Nucleus accumbens (tissue), 56 donors: ENCODE data around the gene SNX8.
A peak's percentile ranks its signal among the peaks of the same experiment; 100 is the strongest.

ENCODE experiments used
- DNase-seq, 56 donors: peaks; one replicate each; lab custom pipeline; 2025; lab: John Stamatoyannopoulos, UW

Gene SNX8

DNA sequence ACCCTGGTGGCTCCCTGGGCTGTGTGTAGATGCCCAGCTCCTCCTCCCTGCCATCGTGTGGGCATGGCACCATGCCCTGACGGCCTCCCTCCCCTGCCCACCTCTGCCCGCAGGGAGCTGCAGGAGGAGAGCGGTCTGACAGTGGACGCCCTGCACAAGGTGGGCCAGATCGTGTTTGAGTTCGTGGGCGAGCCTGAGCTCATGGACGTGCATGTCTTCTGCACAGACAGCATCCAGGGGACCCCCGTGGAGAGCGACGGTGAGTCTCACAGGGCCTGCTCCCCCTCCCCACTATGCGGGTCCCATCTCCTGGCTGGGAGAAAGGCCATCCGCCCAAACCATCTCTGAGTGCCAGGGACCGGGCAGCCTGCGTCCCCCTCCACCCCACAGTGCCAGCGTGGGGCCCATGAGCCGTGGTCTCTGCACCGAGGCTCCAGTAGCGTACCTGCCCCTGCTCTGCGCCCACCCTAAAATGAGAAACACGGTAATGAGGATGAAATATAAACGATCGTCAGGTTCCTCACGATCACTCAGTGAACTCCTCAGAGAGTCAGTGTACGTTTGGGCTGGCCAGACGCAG, 64.4 kb downstream of the SNX8 start:
- DNase-seq, result no peak

DNA sequence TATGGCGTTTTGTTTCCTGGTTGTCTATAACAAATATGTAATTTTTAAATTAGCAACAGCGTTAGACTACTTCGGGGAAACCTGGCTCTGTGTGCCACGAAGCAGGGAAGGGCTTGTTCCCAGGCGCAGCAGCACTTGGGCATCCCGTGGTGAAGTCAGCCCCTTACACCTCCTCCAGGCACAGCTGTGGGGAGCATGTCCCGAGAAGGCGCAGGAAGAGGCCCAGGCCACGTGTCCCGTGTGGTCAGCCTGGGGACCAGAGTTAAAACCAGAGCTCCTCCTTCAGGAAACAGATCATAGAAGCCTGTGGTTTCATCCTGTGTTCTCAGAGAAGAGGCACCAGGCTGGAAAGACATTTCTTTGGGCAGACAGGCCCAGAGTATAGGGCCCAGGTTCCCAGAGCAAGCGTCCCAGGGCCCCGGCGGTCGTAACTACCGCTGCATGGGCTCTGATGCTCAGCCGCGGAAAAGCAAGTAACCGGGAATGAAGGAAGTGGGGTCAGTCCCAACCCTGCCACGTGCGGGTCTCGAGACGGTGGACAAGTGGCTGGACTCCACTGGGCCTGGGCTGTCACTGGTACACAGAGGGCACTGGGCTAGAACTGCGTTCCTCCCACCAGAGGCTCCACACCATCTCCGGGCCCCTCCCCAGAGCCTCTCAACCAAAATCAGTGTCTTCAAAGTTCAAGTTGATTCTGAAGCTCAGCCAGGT, 65.1 kb downstream of the SNX8 start:
- peak in 15 of 56 donors; percentile 11 to 41 (median 26) for DNase-seq

DNA sequence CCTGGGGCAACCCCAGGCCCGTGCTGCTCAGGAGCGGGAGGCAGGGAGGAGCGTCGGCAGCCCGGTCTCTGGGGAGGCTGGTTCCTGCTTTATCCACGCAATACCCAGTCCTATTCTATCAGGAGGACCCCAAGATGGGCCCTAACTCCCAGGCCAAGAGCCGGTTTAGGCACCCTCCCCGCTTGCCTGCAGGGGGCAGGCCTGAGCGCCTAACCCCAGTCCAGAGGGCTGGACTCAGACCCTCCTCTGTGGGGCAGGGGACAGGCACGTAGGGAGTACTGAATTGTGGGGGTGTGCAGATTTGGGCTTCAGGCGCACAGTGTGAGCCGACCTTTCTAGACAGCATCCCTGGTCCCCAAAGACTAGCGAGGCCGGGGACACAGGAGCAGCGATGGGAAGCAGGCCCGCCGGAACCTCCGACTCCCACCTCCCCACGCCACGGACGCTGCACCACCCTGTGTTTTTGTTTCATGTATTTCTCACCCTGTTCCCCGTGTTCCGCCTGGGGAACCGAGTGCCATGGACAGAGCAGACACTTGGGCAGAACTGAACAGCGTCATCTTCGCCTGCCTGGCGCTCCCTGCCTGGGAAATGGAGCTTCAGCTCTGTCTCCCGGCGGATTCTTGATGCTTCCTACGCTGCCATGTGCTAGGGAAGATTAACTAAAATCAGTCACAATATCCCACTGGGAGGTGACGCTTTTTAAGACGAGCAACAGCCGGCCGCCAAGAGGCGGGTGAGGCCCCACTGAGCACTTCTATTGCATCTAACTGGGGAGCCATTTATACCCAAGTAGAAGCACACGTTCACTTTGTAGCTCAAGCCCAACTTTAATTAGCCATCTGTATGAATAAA, 66.9 kb downstream of the SNX8 start:
- DNase-seq, result peak in 7 of 56 donors; percentile 8 to 28 (median 21)

DNA sequence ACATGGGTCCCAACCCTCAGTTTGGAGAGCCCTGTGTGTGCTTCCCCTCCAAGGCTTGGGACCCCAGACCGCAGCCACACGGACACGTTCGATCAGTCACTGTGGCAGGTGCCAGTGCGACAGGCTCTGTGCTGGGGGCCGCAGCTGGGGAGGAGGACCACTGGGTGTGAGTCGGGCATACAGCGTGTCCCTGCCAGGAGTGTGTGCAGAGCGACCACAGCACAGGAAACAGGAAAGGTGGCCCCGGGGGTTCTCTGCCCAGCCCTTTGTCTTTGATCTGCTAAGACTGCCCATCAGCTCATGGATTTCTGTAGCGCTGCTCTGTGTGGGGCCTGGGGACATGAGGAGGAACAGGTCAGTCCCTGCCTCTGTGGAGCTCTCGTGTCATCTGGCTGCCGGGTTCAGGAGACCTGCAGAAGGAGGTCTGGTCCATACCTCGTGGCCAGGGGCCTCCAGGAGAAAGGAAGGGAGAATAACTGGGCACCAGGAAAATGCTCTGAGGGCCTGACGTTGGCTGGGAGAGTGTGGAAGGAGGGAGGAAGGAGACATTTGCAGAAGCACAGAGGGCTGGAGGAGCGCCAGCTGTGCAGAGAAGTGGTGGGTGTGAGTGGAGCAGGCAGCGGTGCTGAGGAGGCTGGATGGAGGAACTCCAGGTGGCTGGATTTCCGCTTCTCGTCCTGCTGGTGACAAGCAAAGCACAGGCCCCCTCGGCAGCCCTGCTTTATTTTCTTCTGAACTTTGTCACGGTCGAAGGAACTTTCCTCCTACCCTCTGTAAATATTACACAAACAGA, 68.2 kb downstream of the SNX8 start:
- DNase-seq, result peak in 13 of 56 donors; percentile 5 to 37 (median 19)

DNA sequence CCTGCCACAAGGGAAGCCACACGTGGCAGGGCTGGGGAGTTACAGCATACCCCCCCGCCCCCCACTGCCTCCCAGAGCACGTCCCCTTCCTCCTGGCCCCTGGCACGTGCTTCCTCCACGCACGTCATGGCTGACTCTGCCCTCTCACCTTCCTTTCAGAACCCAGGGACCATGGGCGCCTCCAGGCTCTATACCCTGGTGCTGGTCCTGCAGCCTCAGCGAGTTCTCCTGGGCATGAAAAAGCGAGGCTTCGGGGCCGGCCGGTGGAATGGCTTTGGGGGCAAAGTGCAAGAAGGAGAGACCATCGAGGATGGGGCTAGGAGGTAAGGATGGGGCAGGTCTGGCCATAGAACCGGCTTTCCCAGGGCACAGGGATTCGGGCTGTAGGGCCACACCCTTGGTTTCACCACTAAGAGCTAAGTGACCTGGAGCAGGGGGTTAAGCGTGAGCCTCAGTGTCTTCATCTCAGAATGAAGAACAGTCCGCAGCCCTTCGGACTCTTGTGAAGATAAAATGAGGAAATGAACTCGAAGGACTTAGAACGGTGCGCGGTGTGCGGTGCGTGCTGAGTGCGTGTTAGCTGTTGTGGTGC, 69.7 kb downstream of the SNX8 start:
- DNase-seq, result no peak

DNA sequence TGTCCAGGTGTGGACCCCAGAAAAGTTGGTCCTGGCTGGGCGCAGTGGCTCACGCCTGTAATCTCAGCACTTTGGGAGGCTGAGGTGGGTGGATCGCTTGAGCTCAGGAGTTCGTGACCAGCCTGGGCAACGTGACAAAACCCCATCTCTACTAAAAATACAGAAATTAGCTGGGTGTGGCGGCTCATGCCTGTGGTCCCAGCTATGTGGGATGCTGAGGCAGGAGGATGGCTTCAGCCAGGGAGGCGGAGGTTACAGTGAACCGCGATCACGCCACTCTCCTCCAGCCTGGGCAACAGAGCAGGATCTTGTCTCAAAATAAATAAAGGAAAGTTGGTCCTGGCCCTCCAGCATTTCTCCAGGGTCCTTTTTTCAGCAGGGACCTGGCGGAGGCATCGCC, 70.8 kb downstream of the SNX8 start:
- no peak for DNase-seq

DNA sequence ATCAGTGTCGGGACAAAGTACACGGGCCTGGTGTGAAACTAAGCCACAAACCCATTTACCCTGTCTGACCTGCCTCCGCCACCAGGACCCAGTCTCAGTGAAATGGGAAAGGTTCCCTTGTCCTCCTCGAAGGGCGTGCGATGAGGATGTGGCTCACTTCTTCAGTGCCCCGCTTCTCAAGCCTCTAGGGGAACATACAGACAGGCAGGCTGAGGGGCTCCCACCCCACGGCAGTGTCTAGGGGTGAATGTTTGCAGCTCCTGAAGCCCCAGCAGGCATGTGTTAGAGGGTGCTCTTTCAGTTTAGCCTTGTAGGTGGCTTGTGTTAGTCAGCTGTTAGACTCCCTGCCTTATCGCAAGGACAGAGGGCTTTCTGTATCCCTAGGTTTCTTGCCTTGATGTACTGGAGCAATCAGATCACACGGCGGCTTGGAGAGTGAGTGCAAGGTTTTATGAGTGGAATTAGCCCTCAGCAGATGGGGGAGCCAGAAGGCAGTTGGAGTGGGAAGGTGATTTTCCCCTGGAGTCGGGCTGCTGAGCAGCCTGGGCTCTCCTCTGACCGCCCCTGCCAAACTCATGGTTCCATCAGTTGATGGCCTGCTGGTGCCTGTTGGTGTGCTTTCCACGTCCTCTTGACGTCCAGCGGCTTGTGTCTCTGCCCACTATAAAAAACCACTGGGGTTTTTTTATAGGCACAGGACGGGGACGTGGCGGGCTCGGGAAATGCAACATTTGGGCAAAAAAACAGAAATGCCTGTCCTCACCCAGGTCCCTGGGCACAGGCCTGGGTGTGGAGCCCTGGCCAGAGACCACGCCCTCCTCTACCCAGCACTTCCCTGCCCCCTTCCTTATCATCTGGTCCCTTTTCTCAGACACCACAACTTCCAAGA, 71.5 kb downstream of the SNX8 start:
- DNase-seq, result no peak

DNA sequence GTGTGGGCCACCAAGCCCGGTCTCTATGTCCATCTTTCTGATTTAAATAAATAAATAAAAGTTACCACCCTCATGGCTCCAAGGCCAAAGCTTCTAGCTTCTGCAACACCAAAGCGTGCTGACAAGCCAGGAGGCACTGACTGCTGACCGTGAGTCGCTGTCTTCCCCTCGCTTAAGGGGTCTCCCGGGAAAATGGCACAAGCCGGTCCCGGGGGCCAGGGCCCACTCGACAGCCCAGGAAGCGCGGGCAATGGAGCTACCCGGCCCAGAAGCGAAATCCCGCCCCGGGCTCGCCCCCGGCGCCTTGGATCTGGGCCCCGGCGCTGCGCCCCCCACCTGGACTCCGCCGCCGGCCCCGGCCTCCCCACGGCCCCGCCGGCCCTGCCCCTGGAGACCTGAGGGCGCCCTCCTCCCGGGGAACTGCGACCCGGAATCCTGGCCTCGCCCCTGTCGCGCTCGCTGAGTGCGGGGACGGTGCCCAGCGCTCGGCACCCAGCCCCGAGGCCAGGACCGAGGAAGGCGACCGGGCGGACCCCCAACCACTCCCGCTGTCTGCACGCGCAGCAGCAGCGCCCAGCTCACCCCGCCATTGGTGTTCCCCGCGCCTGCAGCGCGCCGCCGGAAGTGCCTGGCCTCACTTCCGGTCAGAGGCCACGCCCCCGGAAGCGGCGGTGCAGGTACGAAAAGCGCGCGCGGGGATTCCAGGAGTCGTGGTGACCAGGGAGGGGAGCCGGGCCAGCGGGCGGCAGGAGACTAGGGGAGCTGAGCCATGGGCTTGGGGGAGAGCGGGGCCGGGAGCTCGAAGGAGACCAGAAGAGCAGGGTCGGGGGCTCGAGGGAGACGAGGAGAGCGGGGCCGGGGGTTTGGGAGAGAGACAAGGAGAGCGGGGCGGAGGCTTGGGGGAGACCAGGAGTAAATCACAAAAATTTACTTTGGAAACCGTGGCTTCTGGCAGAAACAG, 72.4 kb downstream of the SNX8 start, which contains the start of the genes MRM2 and NUDT1:
MRM2 (minus strand) TSS at position 626 of the 961 bp plus-strand sequence; CDS start at position 590, 36 bp downstream.
NUDT1 (plus strand) TSS at position 647 of the 961 bp plus-strand sequence. CDS start 2,349 bp downstream, outside the sequence.
- peak in 53 of 56 donors; percentile 16 to 88 (median 59) for DNase-seq

DNA sequence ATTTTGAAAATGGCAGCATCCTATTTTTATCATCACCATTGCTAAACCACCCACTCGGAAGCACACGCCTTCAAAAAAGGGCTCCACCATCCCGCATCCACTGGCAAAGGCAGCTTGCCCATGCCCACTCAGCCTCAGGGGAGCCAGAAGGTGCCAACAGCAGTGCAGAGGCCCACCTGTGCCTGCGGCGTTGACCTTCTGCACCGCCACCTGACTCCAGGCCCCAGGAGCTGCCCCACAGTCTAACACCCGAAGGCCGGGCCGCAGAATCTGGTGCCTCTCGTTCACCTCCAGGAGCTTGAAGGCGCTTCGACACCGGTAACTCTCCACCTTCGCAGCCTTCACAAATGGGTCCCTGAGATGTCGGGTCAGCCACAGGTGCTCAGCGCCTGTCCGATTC, 75.0 kb downstream of the SNX8 start:
- no peak for DNase-seq

DNA sequence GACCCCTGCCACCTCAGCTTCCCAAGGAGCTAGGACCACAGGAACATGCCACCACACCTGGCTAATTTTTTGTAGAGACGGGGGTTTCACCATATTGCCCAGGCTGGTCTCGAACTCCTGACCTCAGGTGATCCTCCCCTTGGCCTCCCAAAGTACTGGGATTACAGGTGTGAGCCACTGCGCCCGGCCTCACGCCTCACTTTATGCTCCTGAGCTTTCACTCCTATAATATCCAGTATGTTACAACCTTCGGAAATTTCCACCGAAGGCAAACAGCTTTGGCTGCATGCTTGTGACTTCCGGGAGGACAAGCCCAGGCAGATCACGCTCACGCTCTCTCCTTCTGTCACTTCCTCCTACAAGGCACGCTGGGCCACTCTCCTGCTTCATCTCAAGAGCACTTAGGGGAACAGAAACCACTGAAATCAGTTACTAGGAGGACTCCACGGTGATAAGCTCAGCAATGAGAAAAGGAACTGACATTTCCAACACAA, 77.1 kb downstream of the SNX8 start:
- peak in 17 of 56 donors; percentile 2 to 47 (median 22) for DNase-seq

DNA sequence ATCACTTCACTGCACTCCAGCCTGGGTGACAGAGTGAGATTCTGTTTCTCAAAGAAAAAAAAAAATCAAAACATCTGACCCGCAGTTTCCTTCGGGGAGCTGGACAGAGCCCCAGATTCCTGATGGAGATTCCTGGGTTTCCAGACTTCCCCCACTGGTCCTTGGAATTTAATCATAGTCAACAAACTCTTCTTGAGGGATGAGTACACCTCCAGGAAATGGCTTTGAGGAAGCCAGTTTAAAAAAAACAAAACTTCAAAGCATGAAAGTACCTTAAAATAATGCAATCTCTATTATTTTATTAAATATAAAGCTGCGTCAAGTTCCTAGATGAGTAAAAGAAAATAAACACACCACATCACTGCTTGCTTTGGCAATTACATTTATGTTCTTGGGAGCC, 80.3 kb downstream of the SNX8 start:
- no peak for DNase-seq

DNA sequence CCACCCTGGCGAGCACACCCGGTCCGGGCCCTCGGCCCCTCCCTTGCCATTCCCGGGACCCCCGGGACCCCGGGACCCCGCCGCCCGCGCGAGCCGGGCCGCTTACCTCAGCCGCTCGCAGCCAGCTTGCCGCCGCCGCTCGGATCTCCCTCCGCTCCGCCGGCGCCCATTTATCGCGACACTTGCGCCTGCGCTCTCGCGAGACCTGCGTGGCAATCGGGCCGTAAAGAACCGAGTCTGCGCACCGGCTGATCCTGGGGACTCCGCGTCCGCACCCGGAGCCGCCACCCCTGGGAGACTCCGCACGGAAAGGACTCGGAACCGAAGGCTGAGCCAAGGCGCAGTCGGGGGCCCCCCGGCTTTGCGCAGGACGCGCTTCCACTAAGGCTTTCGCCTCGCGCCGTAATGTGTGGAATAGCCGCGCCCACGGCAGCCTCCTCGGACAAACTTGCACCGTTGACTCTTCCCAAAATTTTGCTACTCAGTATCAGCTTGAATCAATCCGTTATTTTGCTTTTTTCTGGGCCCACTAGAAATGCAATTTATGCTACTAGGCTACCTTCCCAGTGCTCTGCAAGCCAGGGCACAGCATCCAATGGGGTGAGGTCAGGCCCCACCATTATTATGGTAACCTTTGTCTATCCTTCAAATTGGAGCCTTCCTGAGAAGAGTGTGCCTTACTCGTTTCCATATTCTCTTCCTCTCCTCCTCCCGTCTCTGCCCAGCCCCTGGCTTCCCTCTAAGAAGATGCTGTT, 81.3 kb downstream of the SNX8 start, which contains the start of gene MAD1L1:
MAD1L1 (minus strand) TSS at position 180 of the 755 bp plus-strand sequence. CDS start 2,812 bp downstream, outside the sequence.
- DNase-seq, result peak in 55 of 56 donors; percentile 10 to 90 (median 72)

DNA sequence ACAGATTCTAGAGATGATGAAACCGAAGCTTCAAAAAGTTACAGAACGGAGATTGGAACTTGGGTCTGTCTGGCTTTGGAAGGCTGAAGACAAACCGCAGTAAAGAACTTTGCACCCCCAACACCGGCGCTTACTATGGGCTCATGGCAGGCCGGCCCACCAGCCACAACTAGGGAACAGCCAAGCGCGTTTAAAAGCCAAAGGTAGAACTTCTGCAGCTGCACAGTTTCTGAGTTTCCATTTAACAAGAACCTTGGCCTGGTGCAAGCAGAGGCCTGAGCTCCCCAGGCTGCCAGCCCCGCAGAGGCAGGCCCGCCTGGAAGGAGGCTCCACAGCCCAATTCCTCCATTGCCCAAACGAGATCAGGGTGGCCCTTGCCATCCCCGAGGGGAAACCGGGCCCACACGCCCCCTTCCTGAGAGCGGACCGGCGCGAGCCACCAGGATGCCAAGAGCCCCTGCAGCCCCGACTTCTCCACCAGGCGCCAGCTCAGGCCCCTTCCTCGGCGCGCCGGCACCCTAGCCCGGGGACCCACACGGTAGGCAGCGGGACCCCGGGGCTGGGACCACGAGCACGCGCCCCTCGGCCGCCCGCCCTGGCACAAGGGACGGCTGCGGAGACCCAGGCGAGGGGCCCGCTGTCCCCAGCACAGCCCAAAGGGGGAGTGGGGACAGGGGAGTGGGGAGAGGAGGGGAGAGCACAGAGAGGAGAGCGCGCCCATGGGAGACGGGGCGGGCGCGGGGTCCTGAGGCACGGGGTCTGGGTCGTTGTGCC, 82.1 kb downstream of the SNX8 start:
- DNase-seq, result no peak

DNA sequence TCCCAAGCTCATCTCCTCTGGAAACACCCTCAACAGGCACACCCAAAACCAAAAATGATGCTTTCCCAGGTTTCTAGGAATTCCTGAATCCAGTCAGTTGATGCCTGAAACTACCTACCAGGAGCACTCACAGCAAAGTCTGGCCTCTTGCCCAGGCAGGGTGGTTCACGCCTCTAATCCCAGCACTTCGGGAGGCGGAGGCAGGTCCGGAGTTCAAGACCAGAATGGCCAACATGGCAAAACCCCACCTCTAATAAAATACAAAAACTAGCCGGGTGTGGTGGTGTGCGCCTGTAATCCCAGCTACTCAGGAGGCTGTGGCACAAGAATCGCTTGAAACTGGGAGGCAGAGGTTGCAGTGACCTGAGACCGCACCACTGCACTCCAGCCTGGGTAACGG, 83.4 kb downstream of the SNX8 start:
- no peak for DNase-seq

DNA sequence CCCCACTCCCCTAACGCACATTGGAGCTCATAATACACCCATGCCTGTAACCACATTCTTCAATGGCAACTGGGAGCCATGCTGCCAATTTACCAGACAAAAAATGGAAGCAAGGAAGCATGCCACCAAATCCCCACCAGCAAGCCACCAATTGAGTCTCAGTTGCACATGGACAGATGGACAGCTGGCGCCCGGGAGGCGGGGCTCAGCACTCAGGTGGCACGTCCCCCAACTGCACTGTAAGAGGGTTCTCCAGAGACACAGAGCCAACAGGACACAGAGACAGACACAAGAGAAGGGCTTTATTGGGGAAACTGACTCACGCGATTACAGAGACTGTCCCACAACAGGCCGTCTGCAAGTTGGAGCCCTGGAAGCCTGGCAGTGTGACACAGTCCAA, 84.0 kb downstream of the SNX8 start:
- no peak for DNase-seq

DNA sequence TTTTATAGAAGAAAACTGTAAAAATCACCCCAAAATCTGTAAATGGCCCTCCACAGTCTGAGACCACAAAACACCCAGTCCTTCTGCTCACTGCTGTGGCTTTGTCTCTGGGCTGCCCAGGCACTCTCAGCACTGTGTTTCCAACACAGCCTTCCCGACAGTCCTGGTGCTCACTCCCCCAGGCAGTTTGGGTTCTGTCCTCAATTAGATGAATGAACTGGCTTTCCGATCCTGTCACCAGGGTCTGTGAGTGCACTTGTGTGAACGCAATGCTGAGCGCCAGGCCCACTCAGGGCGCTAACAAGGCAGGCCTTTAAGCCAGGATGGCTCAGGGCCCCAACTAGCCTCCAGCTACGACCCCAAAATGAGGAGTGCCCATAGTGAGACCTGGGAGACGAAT, 84.8 kb downstream of the SNX8 start:
- no peak for DNase-seq
